NCI-H2107 (cell line): ENCODE data around the gene MYOM1.
"Not testable (repeated sequence)": the region's sequence is repeated elsewhere in the genome, so short reads cannot be mapped to it uniquely, and the experiment has no call there.

ENCODE experiments used
- DNase-seq: peaks from one replicate; lab custom pipeline; 2025; lab: John Stamatoyannopoulos, UW

The MYOM1 gene

DNA sequence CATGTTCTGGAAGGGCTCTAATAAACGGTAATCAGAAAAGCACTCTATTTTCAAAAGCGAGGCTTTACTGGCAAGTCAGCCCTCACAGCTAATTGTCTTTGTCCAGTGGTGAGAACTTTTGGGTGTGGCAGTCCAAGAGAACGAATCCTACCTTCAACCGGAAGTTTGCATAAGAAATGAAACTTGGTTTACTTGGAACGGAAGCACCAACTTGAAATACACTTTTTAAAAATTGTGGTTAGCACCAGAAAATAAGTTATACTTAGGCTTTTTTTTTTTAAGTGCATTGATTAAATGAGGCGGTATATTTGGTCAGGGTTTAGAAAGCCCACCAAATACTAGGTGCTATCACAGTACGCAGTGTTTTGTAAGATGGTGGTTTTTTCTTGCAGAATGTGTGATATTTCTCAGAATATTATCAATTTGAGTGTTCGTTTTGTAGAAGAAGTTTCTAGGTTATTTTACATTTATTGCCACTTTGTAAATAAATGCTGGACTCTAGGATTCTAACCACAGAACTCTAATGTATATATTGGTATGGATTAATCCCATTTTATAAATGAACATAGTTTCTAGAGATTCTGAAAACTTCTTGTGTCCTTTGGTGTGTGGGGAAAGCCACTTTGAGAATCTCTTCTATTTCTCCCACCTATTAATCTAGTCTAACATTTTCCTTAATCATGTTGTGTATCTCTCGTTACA is 29.0 kb upstream of the MYOM1 start:
- no peak for DNase-seq

DNA sequence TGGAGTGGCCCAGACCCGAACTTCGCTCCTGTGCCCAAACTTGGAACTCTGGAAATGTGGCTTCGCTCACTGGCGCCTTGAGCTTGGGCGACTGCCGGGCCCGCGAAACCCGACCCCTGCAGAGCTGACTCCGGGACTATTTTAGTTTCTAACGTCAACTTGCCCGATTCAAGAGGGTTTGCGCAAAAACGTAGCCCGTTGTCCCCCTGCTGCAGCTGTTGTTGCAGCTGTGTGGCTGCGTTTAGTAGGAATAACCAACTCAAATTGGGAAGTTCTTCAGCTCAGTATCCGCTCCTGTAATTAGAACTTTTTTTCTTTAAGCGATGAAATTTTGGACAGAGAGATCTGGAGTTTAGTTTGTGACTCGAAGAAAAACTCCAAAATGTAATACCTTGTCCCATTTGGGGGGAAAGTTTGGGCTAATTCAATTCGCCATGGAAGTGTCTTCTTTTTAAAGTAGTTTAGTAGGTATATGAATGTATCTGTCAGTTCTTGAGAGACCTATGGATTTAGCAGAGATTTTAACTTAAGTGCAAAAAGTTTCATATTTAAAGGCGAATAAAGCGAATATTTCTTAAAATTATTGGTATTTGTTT is 28.4 kb upstream of the MYOM1 start:
- no peak for DNase-seq

DNA sequence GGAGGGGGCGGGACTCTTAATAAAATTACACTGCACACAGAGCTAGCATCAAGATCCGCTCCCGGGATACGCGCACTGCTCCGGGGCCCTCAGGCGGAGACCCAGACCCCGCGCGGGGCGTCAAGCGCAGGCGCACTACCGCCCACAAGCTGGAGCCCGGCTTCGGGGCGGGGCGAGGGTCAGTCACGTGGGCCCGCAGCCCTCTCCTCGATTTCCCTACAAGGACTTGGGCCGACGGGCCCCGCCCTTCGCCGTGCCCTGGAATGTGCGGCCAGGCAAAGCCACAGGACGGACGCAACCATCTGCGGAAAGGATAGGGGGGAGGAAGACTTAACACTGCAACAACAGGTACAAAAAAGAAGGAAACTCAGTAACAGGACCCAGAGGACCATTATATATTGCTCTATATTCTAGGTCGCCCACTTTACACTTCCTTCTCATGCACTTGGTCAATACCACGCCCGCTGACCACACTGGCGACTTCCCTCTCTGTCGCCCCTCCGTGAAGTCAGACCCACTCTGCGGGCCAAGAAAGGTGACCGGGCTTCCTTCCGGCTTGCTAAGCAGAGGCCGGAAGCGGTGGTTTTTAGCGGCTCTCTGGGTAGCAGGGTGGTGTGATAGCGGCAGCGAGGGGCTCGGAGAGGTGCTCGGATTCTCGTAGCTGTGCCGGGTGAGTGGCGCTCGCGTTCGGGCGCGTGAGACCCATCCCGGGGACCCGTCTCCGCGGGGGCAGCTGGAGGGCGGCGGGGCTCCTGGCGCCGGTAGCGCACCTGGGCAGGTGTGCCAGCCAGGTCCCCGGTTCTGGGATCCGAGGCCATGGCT is 27.7 kb upstream of the MYOM1 start, which contains the start of gene MYL12A:
Gene MYL12A (plus strand): TSS at position 562 of the 822 bp plus-strand sequence. CDS start 5,447 bp downstream, outside the sequence.
- peak; percentile 57 for DNase-seq

DNA sequence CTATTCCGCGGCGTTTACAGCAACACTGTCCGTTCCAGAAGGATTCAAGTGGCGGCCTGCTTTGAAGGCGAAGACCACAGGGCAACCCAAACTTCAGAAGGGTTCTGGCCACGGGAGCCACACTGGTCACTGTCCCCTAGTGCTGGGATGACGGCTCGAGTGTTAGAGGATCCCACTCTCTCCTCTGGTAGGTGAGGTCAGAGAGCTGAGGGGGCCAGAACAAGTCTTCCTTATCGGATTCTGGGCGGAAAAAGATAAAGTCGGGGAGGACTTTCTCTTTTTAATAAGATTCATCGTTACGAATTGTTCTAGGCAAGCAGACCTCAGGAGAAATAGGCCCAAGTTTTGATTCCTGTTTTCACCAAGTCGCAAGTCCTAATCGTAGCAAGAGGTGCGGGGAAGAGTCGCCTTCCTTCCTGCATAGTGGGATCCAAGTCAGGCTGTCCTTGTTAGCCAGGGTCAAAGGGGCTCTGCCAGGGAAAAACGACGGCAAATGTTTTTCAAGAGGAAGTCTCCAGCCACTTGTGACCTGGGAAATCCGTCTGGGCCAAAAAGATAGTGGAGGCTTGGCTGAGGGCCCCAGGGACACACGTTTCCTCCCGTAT is 27.0 kb upstream of the MYOM1 start:
- no peak for DNase-seq

DNA sequence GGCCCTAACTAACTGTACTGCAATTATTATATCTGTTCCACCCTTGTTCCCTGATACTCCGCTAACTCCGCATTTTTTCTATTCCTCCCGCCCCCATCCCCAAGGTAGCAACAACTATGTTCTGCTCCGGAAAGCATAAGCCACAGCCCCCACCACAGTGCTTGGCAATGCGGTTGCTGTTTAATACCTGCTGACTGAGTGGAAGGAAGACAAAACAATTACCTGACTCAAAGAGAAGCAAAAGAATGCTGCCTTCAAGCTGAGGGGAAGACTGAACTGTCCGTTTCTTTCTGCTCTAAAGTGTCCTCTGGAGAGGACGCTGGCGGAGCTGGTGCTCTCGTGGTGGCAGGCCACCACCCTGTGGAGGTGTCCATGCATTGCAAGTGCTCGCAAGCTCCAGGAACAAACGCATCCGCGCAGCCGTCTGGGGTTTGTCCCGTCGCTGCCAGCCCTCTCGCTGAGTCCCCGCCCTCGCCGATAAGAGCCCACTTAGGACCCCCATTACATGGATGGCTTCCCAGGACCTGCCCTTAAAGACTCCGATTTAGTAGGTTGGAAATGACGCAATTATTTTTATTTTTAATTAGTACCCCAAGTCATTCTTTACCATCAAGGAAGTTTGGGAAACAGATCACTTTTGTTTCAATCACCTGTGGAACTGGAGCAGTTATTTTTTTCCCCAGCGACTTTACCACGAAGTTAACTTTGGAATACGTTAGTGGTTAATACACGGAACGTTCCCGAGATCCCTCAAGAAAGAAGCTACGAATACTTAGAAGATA is 26.3 kb upstream of the MYOM1 start:
- no peak for DNase-seq

DNA sequence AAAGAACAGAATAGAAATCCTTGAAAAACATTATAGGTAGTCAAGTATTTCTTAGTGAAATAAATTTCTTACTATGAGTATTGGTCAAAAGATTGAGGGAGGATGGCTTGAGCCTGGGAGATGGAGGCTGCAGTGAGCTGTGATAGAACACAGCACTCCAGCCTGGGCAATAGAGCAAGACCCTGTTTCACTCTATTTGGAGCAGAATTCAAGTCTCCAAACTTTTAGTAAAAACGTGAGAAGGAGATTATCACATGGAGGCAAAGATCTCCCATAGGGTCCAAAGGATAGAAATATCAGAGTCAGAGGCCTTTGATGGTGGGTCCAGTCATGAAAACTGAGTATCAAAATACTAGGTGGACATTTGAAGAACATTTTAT is 25.4 kb upstream of the MYOM1 start:
- DNase-seq, result no peak

DNA sequence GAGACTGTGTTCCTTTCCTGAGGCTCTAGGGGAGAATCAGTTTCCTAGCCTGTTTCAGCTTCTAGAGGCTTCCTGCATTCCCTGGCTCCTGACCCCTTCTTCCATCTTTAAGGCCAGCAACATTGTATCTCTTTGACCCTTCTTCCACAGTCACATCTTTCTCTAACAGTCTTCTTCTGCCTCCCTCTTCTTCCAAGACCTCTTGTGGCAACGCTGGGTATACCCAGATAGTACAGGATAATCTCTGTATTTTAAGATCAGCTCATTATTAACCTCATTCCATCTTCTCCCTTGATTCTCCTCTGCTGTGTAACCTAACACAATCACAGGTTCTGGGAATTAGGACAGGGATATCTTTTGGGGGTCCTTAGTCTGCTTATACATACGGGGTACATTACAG is 19.0 kb upstream of the MYOM1 start:
- DNase-seq, result no peak

DNA sequence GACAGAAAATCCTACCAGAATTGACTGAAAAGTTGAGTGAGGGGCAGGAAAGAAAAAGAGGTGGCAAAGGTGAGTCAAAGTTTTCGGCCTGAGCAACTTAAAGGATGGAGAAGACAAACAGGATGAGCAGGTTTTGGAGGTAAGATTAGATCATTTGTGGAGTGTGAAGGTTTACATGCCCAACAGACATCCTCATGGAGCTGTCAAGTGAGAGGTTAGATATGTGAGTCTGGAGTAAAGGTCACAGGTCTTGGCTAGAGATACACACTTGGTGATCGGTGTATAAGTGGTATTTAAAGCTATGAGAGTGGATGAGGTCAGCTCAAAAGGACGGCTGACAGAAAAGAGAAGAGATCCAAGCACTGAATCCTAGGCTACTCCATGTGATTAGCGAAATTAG is 16.7 kb upstream of the MYOM1 start:
- DNase-seq, result no peak

DNA sequence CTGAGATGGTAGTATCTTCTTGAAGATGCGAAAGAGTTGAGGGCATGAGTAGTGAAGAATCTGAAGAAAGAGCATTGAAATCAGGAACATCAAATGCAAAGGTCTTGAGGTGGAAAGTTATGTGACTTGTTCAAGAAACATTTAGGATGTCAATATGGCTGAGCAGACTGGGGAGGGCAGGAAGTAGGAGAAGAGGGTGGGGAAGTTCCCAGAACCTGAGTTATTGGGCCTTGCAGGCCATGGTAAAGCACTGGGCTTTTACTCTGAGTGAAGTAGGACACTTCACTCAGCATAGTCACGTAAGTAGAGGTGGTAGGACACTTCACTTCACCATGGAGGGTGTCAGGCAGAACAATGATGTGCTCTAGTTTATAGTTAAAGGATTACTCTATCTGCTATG is 16.1 kb upstream of the MYOM1 start:
- no peak for DNase-seq

DNA sequence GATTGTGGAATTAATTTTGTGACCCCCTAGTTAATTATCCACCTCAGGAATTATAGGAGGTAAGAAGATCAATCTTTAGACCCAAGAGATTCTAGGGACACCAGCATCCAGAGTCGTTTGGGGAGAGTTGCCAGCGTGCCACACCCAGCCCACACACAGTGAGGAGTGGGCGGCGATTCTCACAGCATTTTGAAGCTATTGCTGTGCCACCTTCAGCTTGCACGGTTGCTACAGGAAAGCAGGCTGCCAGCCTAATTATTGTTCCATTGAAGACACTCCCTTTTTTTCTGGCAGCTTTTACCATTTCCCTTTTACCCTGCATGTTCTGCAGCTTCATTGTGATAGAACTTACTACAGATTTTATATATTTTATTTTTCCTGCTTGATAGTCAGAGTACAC is 14.7 kb upstream of the MYOM1 start:
- no peak for DNase-seq

DNA sequence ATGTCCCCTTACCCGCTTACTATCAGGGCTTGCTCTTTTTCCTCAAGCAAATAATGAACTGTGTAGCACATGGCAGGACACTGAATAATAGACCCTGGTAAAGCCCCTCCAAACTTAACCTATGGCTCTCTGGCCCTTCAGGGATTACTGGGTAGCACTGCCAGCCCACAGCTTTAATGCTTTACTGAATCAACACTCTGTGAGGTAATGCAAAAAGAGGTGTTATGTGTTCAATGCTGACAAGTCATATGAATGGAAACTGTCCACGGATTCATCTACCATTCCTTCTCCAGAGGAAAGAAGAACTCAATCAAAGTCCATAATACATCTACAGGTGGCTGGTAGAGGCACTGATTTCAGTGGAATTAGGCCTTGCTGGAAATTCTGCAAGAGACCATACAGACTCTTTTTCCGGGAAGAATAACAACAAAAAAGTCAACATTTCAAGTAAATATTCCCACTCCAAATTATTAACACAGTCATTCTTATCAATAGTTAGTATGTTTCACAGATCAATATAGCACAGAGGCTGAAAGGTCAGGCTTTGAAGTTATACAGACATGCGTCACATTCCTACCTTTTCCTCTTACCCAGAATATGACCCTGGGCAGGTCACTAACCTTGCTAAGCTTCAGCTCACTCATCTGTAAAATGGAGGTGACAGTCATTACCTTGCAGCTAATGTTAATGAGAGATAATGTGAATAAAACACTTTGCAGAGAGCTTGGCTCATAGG is 13.8 kb upstream of the MYOM1 start:
- no peak for DNase-seq

DNA sequence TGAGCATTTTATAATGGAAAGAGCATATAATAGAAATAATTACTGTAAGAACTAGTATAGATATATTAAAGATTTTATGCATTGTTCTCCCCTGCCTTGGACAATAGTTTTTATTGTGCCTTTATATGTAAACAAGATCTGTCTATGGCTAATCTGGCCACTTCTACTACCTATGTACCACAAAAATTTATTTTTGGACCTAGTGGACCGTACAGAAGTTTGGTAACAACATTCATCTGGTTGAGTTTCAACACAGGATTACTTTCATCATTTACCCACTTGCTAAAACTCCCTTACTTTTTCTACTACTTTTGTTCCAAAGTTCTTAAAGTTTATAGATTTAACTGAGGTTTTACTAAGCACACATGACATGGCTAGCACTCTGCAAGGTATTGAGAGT is 13.2 kb upstream of the MYOM1 start:
- no peak for DNase-seq

DNA sequence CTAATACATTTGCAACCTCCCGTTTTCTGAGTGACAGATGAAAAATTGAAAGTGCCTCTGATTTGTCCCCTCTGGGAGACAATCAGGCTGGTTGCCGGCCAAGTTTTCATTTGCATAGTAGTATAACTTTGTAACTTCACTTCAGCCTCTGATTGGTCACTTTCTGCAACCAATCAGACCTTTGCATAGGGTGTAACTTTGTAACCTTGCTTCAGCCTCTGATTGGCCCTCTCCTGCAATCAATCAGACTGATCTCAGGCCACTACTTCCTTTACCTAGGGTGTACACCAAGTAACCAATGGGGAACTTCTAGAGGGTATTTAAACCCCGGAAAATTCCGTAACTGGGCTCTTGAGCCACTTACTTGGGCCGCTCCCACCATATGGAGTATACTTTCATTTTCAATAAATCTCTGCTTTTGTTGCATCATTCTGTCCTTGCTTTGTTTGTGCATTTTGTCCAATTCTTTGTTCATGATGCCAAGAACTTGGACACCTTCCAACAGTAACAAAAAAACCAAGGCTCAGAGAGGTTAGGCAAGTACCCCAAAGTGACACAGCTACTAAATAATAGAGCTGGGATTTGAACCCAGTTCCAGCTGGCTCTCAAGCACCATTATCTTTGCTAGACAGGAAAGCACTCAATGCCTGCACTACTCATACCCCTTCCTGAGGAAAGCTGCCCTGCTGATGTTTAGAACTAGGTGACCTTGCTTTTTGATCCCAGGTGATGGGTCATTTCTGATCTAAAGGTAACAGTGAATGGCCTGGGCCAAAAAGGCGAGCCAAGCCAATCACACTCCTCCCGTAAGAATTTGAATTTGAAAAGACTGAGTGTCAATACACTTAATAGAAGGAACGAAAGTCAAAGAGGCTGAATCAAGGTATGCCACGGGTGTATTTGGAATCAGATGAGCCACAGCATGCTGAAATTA is 10.9 kb upstream of the MYOM1 start:
- no peak for DNase-seq

DNA sequence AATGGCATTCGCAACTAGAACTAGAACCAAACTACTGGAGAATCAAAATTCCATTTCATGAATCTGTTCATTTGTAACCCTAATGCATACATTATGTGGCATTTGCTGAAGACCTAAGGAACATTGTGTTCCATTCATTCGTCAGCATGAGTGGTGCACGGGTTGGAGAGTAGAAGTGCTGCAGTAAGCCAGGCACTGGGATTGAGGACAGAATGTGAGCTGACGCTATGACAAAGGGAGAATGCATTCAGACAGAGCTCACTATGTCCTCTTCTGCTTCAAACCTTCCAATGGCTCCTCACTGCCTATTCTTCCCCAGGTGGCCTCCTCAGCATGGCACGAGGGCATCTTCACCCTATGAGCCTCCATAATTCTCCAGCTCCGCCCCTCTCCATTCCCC is 6.3 kb upstream of the MYOM1 start:
- no peak for DNase-seq

DNA sequence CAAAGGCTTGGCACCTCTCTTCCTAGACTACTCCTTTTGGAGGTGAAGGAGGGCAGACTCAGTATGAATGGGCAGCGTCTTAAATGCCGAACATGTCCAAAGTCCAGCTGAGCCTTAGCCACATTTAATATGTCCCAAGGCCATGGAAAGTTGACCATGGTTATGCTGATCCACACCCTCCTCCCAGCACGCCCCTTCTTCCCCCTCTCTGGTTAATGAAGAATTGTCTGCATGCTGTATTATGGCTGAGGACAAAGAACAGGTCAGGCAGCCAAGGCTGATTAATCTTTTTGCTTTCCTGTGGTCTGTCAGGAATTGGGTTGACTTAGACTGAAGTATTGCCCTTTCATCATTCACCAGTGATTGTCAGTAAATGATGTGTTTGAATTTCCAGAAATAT is 5.8 kb upstream of the MYOM1 start:
- no peak for DNase-seq

DNA sequence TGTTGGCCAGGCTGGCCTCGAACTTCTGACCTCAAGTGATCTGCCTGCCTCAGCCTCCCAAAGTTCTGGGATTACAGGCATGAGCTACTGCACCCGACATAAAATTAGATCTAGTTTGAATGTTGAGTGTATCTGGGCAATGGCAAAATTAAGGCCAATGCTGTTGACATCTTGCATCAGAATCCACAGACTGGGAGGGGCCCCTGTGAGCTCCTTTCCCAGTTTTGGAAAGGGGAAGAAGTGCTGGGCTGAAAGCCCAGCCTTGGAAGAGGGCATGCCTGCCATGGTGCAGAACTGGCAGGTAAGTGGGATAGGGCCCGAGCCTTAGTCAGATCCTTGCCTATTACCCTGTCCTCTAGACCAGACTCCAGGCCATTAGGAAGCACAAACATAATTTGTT is 4.5 kb upstream of the MYOM1 start:
- DNase-seq, result no peak

DNA sequence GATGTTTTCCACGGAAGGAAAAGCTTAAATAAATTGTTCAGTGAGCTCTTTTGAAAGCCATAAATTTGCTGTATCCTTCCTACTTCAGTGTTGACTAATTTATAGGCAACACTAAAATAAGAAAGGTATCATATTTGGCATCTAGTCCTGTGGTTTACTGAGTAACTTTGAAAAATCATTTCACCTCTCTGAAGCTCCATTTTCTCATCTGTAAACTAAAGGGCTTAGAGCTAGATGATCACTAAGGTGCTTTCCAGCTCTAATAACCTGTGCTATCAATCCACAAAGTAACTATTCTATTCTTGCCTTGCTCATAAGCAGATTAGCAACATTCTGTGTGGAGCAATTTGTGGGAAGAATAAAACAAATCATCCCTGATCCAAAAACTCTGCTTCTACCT is 3.6 kb upstream of the MYOM1 start:
- no peak for DNase-seq

DNA sequence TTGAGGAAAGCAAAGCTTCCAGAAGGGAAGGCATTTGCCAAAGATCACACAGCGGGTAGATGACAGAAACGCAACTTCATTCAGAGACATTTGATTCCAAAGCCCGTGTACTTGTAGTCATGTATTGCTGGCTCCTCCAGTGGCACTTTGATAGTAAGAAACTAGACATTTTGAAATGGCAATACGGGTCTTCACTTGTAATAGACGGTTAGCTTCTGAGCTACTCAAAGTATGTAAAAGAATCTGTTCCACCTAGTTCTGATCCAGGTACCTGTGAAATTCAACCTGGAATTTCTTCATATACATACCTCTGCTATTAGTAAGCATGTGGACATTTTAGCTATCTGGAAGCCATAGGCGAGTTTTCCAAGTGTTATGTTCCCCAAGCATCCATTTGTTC is 1.7 kb upstream of the MYOM1 start:
- DNase-seq, result no peak

DNA sequence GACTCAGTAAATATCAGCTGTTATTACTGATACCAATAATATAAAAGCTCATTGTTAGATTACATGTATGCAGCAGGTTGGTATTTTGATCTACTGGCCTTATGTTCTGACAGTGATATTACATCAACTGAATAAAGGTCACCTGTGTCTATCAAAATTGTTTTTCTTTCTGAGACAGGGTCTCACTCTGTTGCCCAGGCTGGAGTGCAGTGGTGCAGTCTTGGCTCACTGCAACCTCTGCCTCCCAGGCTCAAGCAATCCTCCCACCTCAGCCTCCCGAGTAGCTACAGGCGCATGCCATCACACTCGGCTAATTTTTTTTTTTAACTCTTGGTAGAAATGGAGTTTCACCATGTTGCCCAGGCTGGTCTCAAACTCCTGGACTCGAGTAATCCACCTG is 1.1 kb upstream of the MYOM1 start:
- not testable (repeated sequence) for DNase-seq

DNA sequence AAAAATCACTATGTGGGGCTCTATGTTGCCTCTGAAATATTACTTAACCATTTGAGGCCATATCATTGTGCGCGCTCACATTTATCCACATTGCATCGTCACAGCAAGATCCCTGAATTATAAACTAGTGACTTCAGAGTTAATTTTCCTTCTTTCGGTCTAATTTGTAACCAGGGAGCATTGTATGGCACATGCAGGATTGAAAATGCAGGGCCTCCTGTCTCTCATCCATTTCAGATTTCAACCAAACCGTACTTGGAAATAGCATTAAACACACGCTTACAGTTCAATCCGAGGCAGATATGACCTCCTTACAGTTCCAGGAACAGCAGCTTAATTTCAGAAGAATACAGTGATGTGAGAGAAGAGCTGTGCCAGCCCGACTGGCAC is 532 bp downstream of the MYOM1 start:
- no peak for DNase-seq
